Peyer's patch (tissue), 4 donors: ENCODE results near the gene HIVEP2.

Experiments used
- CTCF ChIP-seq, 6 experiments: fragments of 450-650 bp in 4 of 6; fragments of 200-600 bp in 2 of 6; sonication (generic) in 1 of 6; IDR thresholded peaks; one replicate each; pipeline ENCODE4 v1.5.1; 2017 to 2019; ENCODE audit warnings: antibody characterized with exemption in 6 of 6, mild to moderate bottlenecking in 3 of 6, moderate library complexity in 1 of 6
- POLR2A ChIP-seq, 2 donors: fragments of 450-650 bp; IDR thresholded peaks; one replicate each; pipeline ENCODE4 v1.5.1; 2017; ENCODE audit warnings: antibody characterized with exemption in 2 of 2, mild to moderate bottlenecking in 2 of 2, moderate library complexity in 2 of 2

GRCh38 chr6:142765306-142765705 is 179.7 kb downstream of the HIVEP2 start:
- TF ChIP-seq CTCF (IDR thresholded peaks at IDR 0.05) (no peak), POLR2A (IDR thresholded peaks at IDR 0.05) (no peak)
